ENCODE results near the gene ABI3BP.

ABI3BP gene

DNA sequence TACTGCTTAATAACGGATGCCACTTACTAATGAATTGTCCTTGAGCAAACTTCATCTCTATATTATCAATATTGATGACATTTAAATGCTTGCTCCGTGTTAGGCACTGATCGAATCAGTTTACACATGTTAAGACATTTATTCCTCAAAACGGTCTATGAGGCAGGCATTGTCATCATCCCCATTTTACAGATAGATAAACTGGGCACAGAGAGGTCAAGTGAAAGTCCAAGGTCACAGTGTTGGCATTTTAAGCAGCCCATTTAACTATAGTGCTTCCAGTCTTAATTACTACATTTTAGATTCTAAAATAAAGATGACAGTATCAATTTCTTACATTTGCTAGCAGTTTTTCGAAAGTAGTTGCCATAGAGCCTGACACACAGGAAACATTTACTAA, 966 bp upstream of the ABI3BP start:
- TF ChIP-seq MYC (IDR thresholded peaks at IDR 0.05; ENCODE audit: low read depth, low read length) = no peak
- no peak for TF ChIP-seq POLR2A (IDR thresholded peaks at IDR 0.05; ENCODE audit: extremely low read depth, insufficient read length)
- H3K4me3 ChIP-seq (ENCODE audit: low read depth, low read length) = no peak overlapping the region
- no peak for DNase-seq (ENCODE audit: low read depth)

DNA sequence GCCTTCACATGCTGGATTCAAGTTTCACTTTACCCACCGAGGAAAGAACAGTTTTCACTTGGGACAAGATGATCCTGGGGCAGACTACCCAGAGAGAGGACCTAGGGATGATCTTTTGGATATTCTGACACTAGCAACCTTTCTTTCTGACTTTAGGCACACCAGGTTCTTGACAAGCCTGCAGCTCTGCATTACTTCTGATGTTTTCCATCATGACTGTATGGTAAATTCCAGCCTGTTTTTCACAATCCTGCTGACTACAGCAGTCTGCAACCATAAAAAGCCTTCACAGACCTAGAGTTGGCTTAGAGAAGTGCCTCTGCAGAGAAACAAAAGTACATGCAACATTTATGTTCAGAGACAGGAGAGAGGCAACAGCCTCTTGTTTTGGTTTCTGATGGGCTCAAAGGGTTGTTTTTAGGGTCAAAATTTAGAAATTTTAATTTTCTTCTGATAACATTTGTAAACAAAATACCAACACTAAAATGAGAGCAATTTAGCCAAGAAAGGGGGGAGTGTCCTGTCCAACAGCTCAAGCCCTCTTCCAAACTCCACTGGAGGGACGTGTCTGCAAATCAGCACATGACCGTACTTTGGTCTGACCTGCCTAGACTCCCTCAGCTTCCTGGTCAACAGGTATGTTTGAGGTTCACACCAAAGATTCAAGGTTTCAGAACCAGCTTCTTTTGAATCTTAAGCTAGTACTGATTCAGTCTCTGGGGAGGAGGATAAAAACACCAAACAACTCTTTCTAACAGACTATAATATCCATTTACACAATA, 799 bp downstream of the ABI3BP start:
- TF ChIP-seq POLR2A (IDR thresholded peaks at IDR 0.05; ENCODE audit: extremely low read depth, insufficient read length) (no peak), MAX (IDR thresholded peaks at IDR 0.05; ENCODE audit: low read depth, low read length) (no peak), MYC (IDR thresholded peaks at IDR 0.05; ENCODE audit: low read depth, low read length) (no peak)
- TF ChIP-seq, protein P1, sequence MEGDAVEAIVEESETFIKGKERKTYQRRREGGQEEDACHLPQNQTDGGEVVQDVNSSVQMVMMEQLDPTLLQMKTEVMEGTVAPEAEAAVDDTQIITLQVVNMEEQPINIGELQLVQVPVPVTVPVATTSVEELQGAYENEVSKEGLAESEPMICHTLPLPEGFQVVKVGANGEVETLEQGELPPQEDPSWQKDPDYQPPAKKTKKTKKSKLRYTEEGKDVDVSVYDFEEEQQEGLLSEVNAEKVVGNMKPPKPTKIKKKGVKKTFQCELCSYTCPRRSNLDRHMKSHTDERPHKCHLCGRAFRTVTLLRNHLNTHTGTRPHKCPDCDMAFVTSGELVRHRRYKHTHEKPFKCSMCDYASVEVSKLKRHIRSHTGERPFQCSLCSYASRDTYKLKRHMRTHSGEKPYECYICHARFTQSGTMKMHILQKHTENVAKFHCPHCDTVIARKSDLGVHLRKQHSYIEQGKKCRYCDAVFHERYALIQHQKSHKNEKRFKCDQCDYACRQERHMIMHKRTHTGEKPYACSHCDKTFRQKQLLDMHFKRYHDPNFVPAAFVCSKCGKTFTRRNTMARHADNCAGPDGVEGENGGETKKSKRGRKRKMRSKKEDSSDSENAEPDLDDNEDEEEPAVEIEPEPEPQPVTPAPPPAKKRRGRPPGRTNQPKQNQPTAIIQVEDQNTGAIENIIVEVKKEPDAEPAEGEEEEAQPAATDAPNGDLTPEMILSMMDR (IDR thresholded peaks at IDR 0.05; ENCODE audit: low read depth, low read length) = no peak
- H3K4me3 ChIP-seq (ENCODE audit: low read depth, low read length) = no peak overlapping the region
- DNase-seq (ENCODE audit: low read depth) = no peak

DNA sequence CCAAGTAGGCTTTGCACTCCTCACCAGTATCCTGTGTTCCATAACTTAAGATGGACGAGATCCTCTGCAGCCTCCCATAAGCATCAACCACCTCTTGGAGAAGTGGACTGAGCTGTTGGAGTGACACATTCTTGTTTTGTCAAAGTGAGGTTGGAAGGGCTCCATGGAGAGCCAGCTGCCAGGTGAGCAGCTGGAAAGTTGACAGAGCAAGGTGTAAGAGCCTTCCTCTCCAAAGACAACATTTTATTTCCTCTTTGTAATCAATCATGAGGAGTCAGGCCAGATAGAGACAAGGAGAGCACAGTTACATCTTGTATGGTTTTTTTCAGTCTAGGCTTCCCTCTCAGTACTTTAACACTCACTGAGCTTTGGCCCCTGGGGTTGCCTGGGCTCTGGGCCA, 5.1 kb downstream of the ABI3BP start:
- H3K4me3 ChIP-seq (ENCODE audit: low read depth, low read length) = no peak overlapping the region
- DNase-seq (ENCODE audit: low read depth) = no peak
- no peak for TF ChIP-seq MAX (IDR thresholded peaks at IDR 0.05; ENCODE audit: low read depth, low read length)

DNA sequence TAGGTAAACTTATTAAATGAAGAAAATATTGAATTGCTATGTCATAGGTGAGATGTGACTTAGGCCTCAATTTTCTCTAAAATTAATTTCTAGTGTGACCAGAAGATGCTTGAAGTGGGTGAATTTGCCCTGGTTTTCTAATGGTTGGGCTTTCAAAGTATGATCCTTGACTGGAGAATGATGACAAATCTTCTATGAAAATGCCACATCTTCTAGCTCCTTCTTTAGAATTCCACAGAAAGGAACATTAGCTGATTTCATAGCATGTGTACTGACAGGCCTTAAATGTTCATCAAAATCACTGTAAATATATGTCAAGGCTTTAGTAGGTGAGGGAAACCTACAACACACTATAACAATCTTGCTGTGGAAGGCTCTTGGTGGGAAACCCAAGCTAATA, 8.9 kb downstream of the ABI3BP start:
- no peak for DNase-seq (ENCODE audit: low read depth)
- TF ChIP-seq, protein P1 (IDR thresholded peaks at IDR 0.05; ENCODE audit: low read depth, low read length) = no peak
- no peak for TF ChIP-seq MAX (IDR thresholded peaks at IDR 0.05; ENCODE audit: low read depth, low read length)
- no peak for TF ChIP-seq MYC (IDR thresholded peaks at IDR 0.05; ENCODE audit: low read depth, low read length)
- TF ChIP-seq POLR2A (IDR thresholded peaks at IDR 0.05; ENCODE audit: extremely low read depth, insufficient read length) = no peak
- H3K4me3 ChIP-seq (ENCODE audit: low read depth, low read length) = no peak overlapping the region

- no peak for DNase-seq (ENCODE audit: low read depth)
- TF ChIP-seq POLR2A (IDR thresholded peaks at IDR 0.05; ENCODE audit: extremely low read depth, insufficient read length) (no peak), MYC (IDR thresholded peaks at IDR 0.05; ENCODE audit: low read depth, low read length) (no peak), MAX (IDR thresholded peaks at IDR 0.05; ENCODE audit: low read depth, low read length) (no peak)
- TF ChIP-seq, protein P1 (IDR thresholded peaks at IDR 0.05; ENCODE audit: low read depth, low read length) = no peak
- no peak overlapping the region for H3K4me3 ChIP-seq (ENCODE audit: low read depth, low read length)
These were observed 10.5 kb downstream of the ABI3BP start for GRCh38 chr3:100982710-100983109.

GRCh38 chr3:100981164-100981911, 11.9 kb downstream of the ABI3BP start:
- TF ChIP-seq MAX (IDR thresholded peaks at IDR 0.05; ENCODE audit: low read depth, low read length) (no peak), MYC (IDR thresholded peaks at IDR 0.05; ENCODE audit: low read depth, low read length) (no peak), POLR2A (IDR thresholded peaks at IDR 0.05; ENCODE audit: extremely low read depth, insufficient read length) (no peak)
- TF ChIP-seq, protein P1 (IDR thresholded peaks at IDR 0.05; ENCODE audit: low read depth, low read length) = no peak

More at GRCh38 chr3:100981164-100981911, 11.9 kb downstream of the ABI3BP start:
- no peak overlapping the region for H3K4me3 ChIP-seq (ENCODE audit: low read depth, low read length)
- no peak for DNase-seq (ENCODE audit: low read depth)

All from NB4 (cell line).